K562 (cell line): ENCODE data around the gene ZBTB20. TPM values are rescaled to one million over a fixed set of nuclear protein-coding genes. Genes with fewer than 3 reads are reported as not detected.

Experiments
- BRF1 ChIP-seq: IDR thresholded peaks from 3 replicates; pipeline ENCODE4 v1.6.1; 2011; ENCODE audit warnings: borderline replicate concordance, mild to moderate bottlenecking; ENCODE audit not compliant: insufficient read length; ENCODE audit errors: extremely low read depth
- CBFA2T2 ChIP-seq: fragments of 450-650 bp; conservative IDR thresholded peaks from 2 replicates; pipeline ENCODE4 v1.6.1; 2017; ENCODE audit warnings: mild to moderate bottlenecking
- HMBOX1 ChIP-seq: sonication (generic); IDR thresholded peaks from 2 replicates; pipeline ENCODE4 v1.6.1; 2016
- NCOA6 ChIP-seq: fragments of 450-650 bp; IDR thresholded peaks from 2 replicates; pipeline ENCODE4 v1.6.1; 2017; ENCODE audit warnings: mild to moderate bottlenecking
- POLR2B ChIP-seq: fragments of 450-650 bp; IDR thresholded peaks from 2 replicates; pipeline ENCODE4 v1.6.1; 2018; ENCODE audit warnings: low read depth; ENCODE audit not compliant: partially characterized antibody
- PTRF ChIP-seq: fragments of 450-650 bp; IDR thresholded peaks from 2 replicates; pipeline ENCODE4 v1.6.1; 2016; ENCODE audit warnings: mild to moderate bottlenecking, missing genetic modification characterization, missing compliant biosample characterization
- polyA plus RNA-seq, 8 experiments: library from polyadenylated mRNA; depleted of rRNA in 4 of 8; stranded (reverse) in 5 of 8; unstranded in 3 of 8; fragments of >200 nt; fragmentation: Nextera tagmentation in 2 of 8; fragmentation: Illumina TruSeq in 1 of 8; extraction: Ambion mirVana in 2 of 8; extraction: Trizol in 1 of 8; gene quantifications; 2 replicates each; pipeline versions ENCODE4 v1.2.1 to v1.2.3, GENCODE V29; 2011 to 2014; ENCODE audit warnings: inconsistent platforms in 1 of 8, missing spikeins in 1 of 8
- total RNA-seq, 7 experiments: library from RNA; depleted of rRNA in 6 of 7; stranded (reverse); fragments of >200 nt in 6 of 7; fragmentation: Illumina TruSeq in 2 of 7; extraction: Trizol in 2 of 7; gene quantifications; 2 replicates each; pipeline versions ENCODE4 v1.2.1 to v1.2.3, GENCODE V29; 2011 to 2021; ENCODE audit warnings: low replicate concordance in 1 of 7
- TF ChIP-seq, protein P1 (sequence below): fragments of 450-650 bp; IDR thresholded peaks from 2 replicates; pipeline ENCODE4 v1.6.1; 2016; ENCODE audit warnings: mild to moderate bottlenecking, moderate library complexity

Gene ZBTB20
- total and polyA plus RNA-seq, 9 of the 15 experiments (the other 6 are each of a cell fraction or from before 2014, with no cell fraction given) = 0.17 to 1.7 (median 0.45) TPM

DNA sequence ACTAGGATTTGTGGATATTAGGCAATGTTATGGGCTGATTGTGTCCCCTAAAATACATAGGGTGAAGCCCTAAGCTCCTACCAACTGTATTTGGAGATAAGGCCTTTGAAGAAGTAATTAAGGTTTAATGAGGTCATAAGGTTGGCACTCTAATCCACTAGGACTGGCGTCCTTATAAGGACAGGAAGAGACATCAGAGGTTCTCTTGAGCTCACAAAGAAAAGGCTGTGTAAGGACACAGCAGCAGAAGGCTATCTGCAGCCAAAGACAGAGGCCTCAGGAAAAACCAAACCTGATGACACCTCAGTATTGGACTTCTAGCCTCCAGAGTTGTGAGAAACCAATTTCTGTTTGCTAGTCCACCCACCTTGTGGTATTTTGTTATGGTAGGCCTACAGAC, 416.7 kb downstream of the ZBTB20 start (continued):
- TF ChIP-seq, protein P1, sequence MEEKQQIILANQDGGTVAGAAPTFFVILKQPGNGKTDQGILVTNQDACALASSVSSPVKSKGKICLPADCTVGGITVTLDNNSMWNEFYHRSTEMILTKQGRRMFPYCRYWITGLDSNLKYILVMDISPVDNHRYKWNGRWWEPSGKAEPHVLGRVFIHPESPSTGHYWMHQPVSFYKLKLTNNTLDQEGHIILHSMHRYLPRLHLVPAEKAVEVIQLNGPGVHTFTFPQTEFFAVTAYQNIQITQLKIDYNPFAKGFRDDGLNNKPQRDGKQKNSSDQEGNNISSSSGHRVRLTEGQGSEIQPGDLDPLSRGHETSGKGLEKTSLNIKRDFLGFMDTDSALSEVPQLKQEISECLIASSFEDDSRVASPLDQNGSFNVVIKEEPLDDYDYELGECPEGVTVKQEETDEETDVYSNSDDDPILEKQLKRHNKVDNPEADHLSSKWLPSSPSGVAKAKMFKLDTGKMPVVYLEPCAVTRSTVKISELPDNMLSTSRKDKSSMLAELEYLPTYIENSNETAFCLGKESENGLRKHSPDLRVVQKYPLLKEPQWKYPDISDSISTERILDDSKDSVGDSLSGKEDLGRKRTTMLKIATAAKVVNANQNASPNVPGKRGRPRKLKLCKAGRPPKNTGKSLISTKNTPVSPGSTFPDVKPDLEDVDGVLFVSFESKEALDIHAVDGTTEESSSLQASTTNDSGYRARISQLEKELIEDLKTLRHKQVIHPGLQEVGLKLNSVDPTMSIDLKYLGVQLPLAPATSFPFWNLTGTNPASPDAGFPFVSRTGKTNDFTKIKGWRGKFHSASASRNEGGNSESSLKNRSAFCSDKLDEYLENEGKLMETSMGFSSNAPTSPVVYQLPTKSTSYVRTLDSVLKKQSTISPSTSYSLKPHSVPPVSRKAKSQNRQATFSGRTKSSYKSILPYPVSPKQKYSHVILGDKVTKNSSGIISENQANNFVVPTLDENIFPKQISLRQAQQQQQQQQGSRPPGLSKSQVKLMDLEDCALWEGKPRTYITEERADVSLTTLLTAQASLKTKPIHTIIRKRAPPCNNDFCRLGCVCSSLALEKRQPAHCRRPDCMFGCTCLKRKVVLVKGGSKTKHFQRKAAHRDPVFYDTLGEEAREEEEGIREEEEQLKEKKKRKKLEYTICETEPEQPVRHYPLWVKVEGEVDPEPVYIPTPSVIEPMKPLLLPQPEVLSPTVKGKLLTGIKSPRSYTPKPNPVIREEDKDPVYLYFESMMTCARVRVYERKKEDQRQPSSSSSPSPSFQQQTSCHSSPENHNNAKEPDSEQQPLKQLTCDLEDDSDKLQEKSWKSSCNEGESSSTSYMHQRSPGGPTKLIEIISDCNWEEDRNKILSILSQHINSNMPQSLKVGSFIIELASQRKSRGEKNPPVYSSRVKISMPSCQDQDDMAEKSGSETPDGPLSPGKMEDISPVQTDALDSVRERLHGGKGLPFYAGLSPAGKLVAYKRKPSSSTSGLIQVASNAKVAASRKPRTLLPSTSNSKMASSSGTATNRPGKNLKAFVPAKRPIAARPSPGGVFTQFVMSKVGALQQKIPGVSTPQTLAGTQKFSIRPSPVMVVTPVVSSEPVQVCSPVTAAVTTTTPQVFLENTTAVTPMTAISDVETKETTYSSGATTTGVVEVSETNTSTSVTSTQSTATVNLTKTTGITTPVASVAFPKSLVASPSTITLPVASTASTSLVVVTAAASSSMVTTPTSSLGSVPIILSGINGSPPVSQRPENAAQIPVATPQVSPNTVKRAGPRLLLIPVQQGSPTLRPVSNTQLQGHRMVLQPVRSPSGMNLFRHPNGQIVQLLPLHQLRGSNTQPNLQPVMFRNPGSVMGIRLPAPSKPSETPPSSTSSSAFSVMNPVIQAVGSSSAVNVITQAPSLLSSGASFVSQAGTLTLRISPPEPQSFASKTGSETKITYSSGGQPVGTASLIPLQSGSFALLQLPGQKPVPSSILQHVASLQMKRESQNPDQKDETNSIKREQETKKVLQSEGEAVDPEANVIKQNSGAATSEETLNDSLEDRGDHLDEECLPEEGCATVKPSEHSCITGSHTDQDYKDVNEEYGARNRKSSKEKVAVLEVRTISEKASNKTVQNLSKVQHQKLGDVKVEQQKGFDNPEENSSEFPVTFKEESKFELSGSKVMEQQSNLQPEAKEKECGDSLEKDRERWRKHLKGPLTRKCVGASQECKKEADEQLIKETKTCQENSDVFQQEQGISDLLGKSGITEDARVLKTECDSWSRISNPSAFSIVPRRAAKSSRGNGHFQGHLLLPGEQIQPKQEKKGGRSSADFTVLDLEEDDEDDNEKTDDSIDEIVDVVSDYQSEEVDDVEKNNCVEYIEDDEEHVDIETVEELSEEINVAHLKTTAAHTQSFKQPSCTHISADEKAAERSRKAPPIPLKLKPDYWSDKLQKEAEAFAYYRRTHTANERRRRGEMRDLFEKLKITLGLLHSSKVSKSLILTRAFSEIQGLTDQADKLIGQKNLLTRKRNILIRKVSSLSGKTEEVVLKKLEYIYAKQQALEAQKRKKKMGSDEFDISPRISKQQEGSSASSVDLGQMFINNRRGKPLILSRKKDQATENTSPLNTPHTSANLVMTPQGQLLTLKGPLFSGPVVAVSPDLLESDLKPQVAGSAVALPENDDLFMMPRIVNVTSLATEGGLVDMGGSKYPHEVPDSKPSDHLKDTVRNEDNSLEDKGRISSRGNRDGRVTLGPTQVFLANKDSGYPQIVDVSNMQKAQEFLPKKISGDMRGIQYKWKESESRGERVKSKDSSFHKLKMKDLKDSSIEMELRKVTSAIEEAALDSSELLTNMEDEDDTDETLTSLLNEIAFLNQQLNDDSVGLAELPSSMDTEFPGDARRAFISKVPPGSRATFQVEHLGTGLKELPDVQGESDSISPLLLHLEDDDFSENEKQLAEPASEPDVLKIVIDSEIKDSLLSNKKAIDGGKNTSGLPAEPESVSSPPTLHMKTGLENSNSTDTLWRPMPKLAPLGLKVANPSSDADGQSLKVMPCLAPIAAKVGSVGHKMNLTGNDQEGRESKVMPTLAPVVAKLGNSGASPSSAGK = no peak
- TF ChIP-seq CBFA2T2 (no peak), HMBOX1 (no peak), BRF1 (no peak), PTRF (no peak), POLR2B (no peak), NCOA6 (no peak)
